Glutamatergic neuron (in vitro differentiated cells): ENCODE measurements around the gene MORC3. TPM values are rescaled to one million over a fixed set of nuclear protein-coding genes. Genes with fewer than 3 reads are reported as not detected.

Source experiments
- DNase-seq: peaks from one replicate; pipeline ENCODE4 v3.0.0; 2022
- H3K27ac Mint-ChIP-seq: one replicate; pipeline ENCODE4 v1.8.0; 2020; ENCODE audit warnings: mild to moderate bottlenecking, mixed read lengths, inconsistent platforms; ENCODE audit not compliant: unreplicated experiment
- H3K27me3 Mint-ChIP-seq: one replicate; pipeline ENCODE4 v1.8.0; 2020; ENCODE audit warnings: mild to moderate bottlenecking, moderate library complexity, mixed read lengths, inconsistent platforms; ENCODE audit not compliant: unreplicated experiment
- H3K36me3 Mint-ChIP-seq: one replicate; pipeline ENCODE4 v1.8.0; 2020; ENCODE audit warnings: mild to moderate bottlenecking, mixed read lengths, inconsistent platforms; ENCODE audit not compliant: unreplicated experiment
- H3K4me1 Mint-ChIP-seq: one replicate; pipeline ENCODE4 v1.8.0; 2020; ENCODE audit warnings: mild to moderate bottlenecking, low read depth, mixed read lengths, inconsistent platforms; ENCODE audit not compliant: unreplicated experiment
- H3K4me3 Mint-ChIP-seq: one replicate; pipeline ENCODE4 v1.8.0; 2020; ENCODE audit warnings: mild to moderate bottlenecking, mixed read lengths, inconsistent platforms; ENCODE audit not compliant: unreplicated experiment
- H3K9me3 Mint-ChIP-seq: one replicate; pipeline ENCODE4 v1.8.0; 2020; ENCODE audit warnings: mild to moderate bottlenecking, moderate library complexity, mixed read lengths, inconsistent platforms; ENCODE audit not compliant: unreplicated experiment
- CTCF ChIP-seq: fragments of 200-600 bp; sonication (generic); IDR thresholded peaks from one replicate; pipeline ENCODE4 v1.5.0; 2021; ENCODE audit not compliant: partially characterized antibody, unreplicated experiment
- total RNA-seq: library from RNA; stranded (reverse); fragmentation: NEBNext Ultra II Directional; extraction: Animal tissue kit (Norgen Biotek cat#: 25700); gene quantifications from one replicate; pipeline ENCODE4 v1.2.1, GENCODE V29; 2021; ENCODE audit not compliant: unreplicated experiment

Gene MORC3
- total RNA-seq, 1 donor from 2014 or later: 34.7 TPM

GRCh38 chr21:36400719-36401118, 80.7 kb downstream of the MORC3 start:
- Mint-ChIP-seq H3K36me3 (no peaks in the 10 kb centered on the region), H3K4me1 (peaks cover 7% of the 10 kb centered on the region), H3K27ac (no peak overlapping the region), H3K4me3 (no peak overlapping the region), H3K9me3 (no peaks in the 10 kb centered on the region), H3K27me3 (no peaks in the 10 kb centered on the region)
- no peak for TF ChIP-seq CTCF
- DNase-seq: no peak

- DNase-seq: no peak
- no peak for TF ChIP-seq CTCF
- Mint-ChIP-seq H3K36me3 (no peaks in the 10 kb centered on the region), H3K27ac (no peak overlapping the region), H3K9me3 (no peaks in the 10 kb centered on the region), H3K4me1 (no peaks in the 10 kb centered on the region), H3K4me3 (no peak overlapping the region), H3K27me3 (no peaks in the 10 kb centered on the region)
These were observed 82.3 kb downstream of the MORC3 start for GRCh38 chr21:36402339-36402738.

GRCh38 chr21:36403713-36404112, 83.7 kb downstream of the MORC3 start:
- Mint-ChIP-seq H3K4me3 (no peak overlapping the region), H3K27me3 (no peaks in the 10 kb centered on the region), H3K36me3 (no peaks in the 10 kb centered on the region), H3K9me3 (no peaks in the 10 kb centered on the region), H3K4me1 (no peaks in the 10 kb centered on the region), H3K27ac (no peak overlapping the region)
- no peak for TF ChIP-seq CTCF
- no peak for DNase-seq

- peaks cover 1% of the 10 kb centered on the region for H3K9me3 Mint-ChIP-seq
- H3K27me3 Mint-ChIP-seq: no peaks in the 10 kb centered on the region
- H3K4me3 Mint-ChIP-seq: no peak overlapping the region
- no peak for DNase-seq
- no peaks in the 10 kb centered on the region for H3K36me3 Mint-ChIP-seq
- TF ChIP-seq CTCF: no peak
- no peak overlapping the region for H3K27ac Mint-ChIP-seq
- H3K4me1 Mint-ChIP-seq: peaks cover under 1% of the 10 kb centered on the region
These were observed 88.6 kb downstream of the MORC3 start for GRCh38 chr21:36408568-36408967.

- Mint-ChIP-seq H3K4me3 (no peak overlapping the region), H3K9me3 (peaks cover 1% of the 10 kb centered on the region), H3K27me3 (no peaks in the 10 kb centered on the region), H3K27ac (no peak overlapping the region), H3K36me3 (no peaks in the 10 kb centered on the region), H3K4me1 (peaks cover 4% of the 10 kb centered on the region)
- DNase-seq: no peak
- no peak for TF ChIP-seq CTCF
These were observed 91.3 kb downstream of the MORC3 start for GRCh38 chr21:36411301-36411700.
